Chondrocyte (in vitro differentiated cells): ENCODE results near the gene TMEM204. TPM values are rescaled to one million over a fixed set of nuclear protein-coding genes. Genes with fewer than 3 reads are reported as not detected.

Experiments
- DNase-seq: peaks from one replicate; pipeline ENCODE4 v3.0.0; 2021; ENCODE audit warnings: mixed read lengths, low spot score
- H3K27ac Mint-ChIP-seq: one replicate; pipeline ENCODE4 v1.8.0; 2021; ENCODE audit warnings: mild to moderate bottlenecking, moderate library complexity, mixed read lengths; ENCODE audit not compliant: unreplicated experiment
- H3K27me3 Mint-ChIP-seq: 2 replicates; pipeline ENCODE4 v1.8.0; 2021; ENCODE audit warnings: low read depth, mixed read lengths
- H3K36me3 Mint-ChIP-seq: 2 replicates; pipeline ENCODE4 v1.8.0; 2021; ENCODE audit warnings: low read depth, mixed read lengths
- H3K4me1 Mint-ChIP-seq: 2 replicates; pipeline ENCODE4 v1.8.0; 2021; ENCODE audit warnings: low read depth, mild to moderate bottlenecking, mixed read lengths
- H3K4me3 Mint-ChIP-seq: one replicate; pipeline ENCODE4 v1.8.0; 2021; ENCODE audit warnings: mild to moderate bottlenecking, moderate library complexity, mixed read lengths; ENCODE audit not compliant: unreplicated experiment
- H3K9me3 Mint-ChIP-seq: 2 replicates; pipeline ENCODE4 v1.8.0; 2021; ENCODE audit warnings: low read depth, mixed read lengths
- CTCF ChIP-seq: fragments of 200-600 bp; sonication (generic); IDR thresholded peaks from 2 replicates; pipeline ENCODE4 v1.5.0; 2021; ENCODE audit warnings: antibody characterized with exemption, mild to moderate bottlenecking, moderate library complexity
- total RNA-seq: library from RNA; stranded (reverse); gene quantifications from 3 replicates; pipeline ENCODE4 v1.2.1, GENCODE V29; 2021

TMEM204 gene
- total RNA-seq, 1 donor from 2014 or later: 8.4 TPM

GRCh38 chr16:1495889-1496262 is 37.6 kb upstream of the TMEM204 start:
- Mint-ChIP-seq H3K9me3 (no peaks in the 10 kb centered on the region), H3K36me3 (peaks cover 7% of the 10 kb centered on the region), H3K27me3 (no peaks in the 10 kb centered on the region), H3K4me1 (peaks cover 18% of the 10 kb centered on the region), H3K27ac (no peak overlapping the region), H3K4me3 (no peak overlapping the region)
- no peak for TF ChIP-seq CTCF
- DNase-seq: no peak

DNA sequence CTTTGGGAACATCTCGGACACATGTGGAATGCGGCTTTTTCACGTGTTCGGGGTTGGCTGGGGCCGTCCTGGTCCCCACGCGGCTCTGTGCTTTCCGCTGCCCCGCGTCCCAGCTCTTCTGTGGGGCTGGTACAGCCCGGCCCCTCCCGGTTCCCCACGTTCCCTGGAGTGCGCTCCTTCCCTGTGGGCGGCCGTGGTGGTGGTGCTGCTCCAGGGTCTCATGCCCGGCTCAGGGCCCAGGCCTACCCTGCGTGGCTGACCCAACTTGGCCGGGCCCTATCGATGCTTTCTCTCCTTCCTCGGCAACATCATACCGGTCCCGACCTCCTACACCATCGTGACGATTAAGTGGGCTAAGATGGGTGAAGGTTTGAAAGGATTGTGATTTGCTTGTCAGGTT is 37.0 kb upstream of the TMEM204 start:
- H3K27me3 Mint-ChIP-seq: no peaks in the 10 kb centered on the region
- no peak for DNase-seq
- H3K4me1 Mint-ChIP-seq: peaks cover 18% of the 10 kb centered on the region
- peaks cover 7% of the 10 kb centered on the region for H3K36me3 Mint-ChIP-seq
- H3K27ac Mint-ChIP-seq: no peak overlapping the region
- no peaks in the 10 kb centered on the region for H3K9me3 Mint-ChIP-seq
- no peak overlapping the region for H3K4me3 Mint-ChIP-seq
- no peak for TF ChIP-seq CTCF

- peaks cover 18% of the 10 kb centered on the region for H3K4me1 Mint-ChIP-seq
- H3K27me3 Mint-ChIP-seq: no peaks in the 10 kb centered on the region
- H3K36me3 Mint-ChIP-seq: peaks cover 7% of the 10 kb centered on the region
- no peak for TF ChIP-seq CTCF
- DNase-seq: no peak
- H3K4me3 Mint-ChIP-seq: no peak overlapping the region
- H3K27ac Mint-ChIP-seq: no peak overlapping the region
- H3K9me3 Mint-ChIP-seq: no peaks in the 10 kb centered on the region
Observed at GRCh38 chr16:1497014-1497598, 36.4 kb upstream of the TMEM204 start.

DNA sequence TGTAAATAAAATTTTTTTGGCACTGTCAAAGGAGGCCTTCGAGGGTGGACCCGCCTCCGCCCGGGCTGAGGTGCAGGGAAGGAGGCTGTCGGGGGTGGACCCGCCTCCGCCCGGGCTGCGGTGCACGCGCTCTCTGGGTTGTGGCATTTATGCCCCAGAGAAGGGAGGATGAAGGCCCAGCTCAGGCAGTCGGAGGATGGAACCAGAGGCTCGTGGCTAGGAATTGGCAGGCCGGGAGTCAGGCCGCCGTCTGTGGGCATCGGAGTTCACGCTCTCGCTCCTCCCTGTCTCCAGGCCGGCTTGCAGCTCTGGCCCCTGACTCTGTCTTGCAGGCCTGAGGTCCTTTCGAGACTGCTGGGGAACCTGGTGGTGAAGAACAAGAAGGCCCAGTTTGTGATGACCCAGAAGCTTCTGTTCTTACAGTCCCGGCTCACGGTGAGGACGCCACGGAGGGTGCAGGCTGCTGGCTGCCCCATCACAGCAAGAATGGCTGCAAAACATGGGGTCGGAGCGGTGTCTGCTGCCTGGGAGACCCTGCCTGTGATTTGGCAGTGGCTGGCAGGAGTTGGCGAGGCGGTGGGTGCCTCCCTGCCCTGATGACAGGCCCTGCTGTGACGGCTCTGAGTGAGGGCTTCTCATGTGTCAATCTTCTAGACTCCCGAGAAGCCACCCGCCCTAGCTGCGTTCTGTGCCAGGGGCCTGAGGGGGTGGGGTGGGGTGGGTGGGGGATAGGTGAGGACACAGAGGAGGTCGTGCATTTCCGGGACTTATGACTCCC is 34.4 kb upstream of the TMEM204 start:
- peaks cover 12% of the 10 kb centered on the region for H3K36me3 Mint-ChIP-seq
- H3K4me3 Mint-ChIP-seq: no peak overlapping the region
- no peak overlapping the region for H3K27ac Mint-ChIP-seq
- no peak for TF ChIP-seq CTCF
- peaks cover 5% of the 10 kb centered on the region for H3K4me1 Mint-ChIP-seq
- no peaks in the 10 kb centered on the region for H3K27me3 Mint-ChIP-seq
- H3K9me3 Mint-ChIP-seq: no peaks in the 10 kb centered on the region
- DNase-seq: no peak

- TF ChIP-seq CTCF: no peak
- Mint-ChIP-seq H3K27me3 (no peaks in the 10 kb centered on the region), H3K9me3 (no peaks in the 10 kb centered on the region), H3K4me3 (no peak overlapping the region), H3K27ac (no peak overlapping the region), H3K4me1 (no peaks in the 10 kb centered on the region), H3K36me3 (peaks cover 11% of the 10 kb centered on the region)
- no peak for DNase-seq
Observed at GRCh38 chr16:1499756-1500464, 33.6 kb upstream of the TMEM204 start.
